GM12878 (cell line): ENCODE data around the gene PRPS2.

Experiments
- CBX3 ChIP-seq: fragments of 200-600 bp; sonication (generic); IDR thresholded peaks from 2 replicates; pipeline ENCODE4 v1.6.1; 2016; ENCODE audit warnings: low read depth, borderline replicate concordance
- TCF12 ChIP-seq: IDR thresholded peaks from 2 replicates; pipeline ENCODE4 v1.6.1; 2011; ENCODE audit warnings: low read depth, mild to moderate bottlenecking, low read length
- TF ChIP-seq, protein P1 (sequence below): fragments of 450-650 bp; IDR thresholded peaks from 2 replicates; pipeline ENCODE4 v1.6.1; 2018; ENCODE audit warnings: borderline replicate concordance, mild to moderate bottlenecking; ENCODE audit not compliant: partially characterized antibody
- TF ChIP-seq, protein P2 (sequence below), 3 experiments: IDR thresholded peaks in 2 of 3; conservative IDR thresholded peaks in 1 of 3; 2 replicates each; pipeline ENCODE4 v1.5.1; 2011; ENCODE audit warnings: low read depth in 3 of 3, low read length in 3 of 3, mild to moderate bottlenecking in 3 of 3, control low read depth in 2 of 3, moderate library complexity in 2 of 3, inconsistent platforms in 1 of 3, mixed read lengths in 1 of 3; ENCODE audit not compliant: control insufficient read depth in 2 of 3, insufficient read depth in 1 of 3; ENCODE audit errors: extremely low read depth in 1 of 3

DNA sequence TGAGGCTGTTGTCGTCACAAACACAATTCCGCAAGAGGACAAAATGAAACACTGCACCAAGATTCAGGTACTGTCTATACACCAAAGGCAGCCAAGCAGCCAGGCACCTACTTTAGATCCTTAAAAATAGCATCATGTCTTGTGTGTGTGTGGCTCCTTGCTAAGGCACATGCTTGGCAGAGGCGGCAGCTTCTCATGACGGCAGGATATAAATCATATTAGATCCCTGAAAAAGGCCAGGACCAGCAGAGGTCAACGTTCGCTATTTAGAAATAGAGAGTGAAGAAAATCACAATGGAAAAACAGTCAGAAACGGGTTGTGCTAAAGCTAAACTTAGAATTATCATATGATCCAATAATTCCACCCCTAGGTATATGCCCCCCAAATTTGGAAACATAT, 29.5 kb downstream of the PRPS2 start:
- TF ChIP-seq, protein P1, sequence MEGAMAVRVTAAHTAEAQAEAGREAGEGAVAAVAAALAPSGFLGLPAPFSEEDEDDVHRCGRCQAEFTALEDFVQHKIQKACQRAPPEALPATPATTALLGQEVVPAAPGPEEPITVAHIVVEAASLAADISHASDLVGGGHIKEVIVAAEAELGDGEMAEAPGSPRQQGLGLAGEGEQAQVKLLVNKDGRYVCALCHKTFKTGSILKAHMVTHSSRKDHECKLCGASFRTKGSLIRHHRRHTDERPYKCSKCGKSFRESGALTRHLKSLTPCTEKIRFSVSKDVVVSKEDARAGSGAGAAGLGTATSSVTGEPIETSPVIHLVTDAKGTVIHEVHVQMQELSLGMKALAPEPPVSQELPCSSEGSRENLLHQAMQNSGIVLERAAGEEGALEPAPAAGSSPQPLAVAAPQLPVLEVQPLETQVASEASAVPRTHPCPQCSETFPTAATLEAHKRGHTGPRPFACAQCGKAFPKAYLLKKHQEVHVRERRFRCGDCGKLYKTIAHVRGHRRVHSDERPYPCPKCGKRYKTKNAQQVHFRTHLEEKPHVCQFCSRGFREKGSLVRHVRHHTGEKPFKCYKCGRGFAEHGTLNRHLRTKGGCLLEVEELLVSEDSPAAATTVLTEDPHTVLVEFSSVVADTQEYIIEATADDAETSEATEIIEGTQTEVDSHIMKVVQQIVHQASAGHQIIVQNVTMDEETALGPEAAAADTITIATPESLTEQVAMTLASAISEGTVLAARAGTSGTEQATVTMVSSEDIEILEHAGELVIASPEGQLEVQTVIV: no peak
- TF ChIP-seq, protein P2, sequence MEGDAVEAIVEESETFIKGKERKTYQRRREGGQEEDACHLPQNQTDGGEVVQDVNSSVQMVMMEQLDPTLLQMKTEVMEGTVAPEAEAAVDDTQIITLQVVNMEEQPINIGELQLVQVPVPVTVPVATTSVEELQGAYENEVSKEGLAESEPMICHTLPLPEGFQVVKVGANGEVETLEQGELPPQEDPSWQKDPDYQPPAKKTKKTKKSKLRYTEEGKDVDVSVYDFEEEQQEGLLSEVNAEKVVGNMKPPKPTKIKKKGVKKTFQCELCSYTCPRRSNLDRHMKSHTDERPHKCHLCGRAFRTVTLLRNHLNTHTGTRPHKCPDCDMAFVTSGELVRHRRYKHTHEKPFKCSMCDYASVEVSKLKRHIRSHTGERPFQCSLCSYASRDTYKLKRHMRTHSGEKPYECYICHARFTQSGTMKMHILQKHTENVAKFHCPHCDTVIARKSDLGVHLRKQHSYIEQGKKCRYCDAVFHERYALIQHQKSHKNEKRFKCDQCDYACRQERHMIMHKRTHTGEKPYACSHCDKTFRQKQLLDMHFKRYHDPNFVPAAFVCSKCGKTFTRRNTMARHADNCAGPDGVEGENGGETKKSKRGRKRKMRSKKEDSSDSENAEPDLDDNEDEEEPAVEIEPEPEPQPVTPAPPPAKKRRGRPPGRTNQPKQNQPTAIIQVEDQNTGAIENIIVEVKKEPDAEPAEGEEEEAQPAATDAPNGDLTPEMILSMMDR (IDR thresholded peaks at IDR 0.05 in 2 of 3, conservative IDR thresholded peaks at IDR 0.05 in 1 of 3; ENCODE audit: control insufficient read depth in 2 of 3, extremely low read depth in 1 of 3, insufficient read depth in 1 of 3, low read depth in 3 of 3, low read length in 3 of 3): no peak
- TF ChIP-seq CBX3 (no peak), TCF12 (no peak)
